Activated CD4-positive, CD25-positive, alpha-beta regulatory T cell treated with anti-CD3 and anti-CD28 coated beads, Interleukin-2, amount 50 U/mL, for 72 hours (primary cell): ENCODE results near the gene CPN1.

Source experiments
- DNase-seq: peaks from one replicate; pipeline ENCODE4 v3.0.0; 2021

CPN1 gene

GRCh38 chr10:100075426-100076220 is 6.0 kb downstream of the CPN1 start:
- DNase-seq, result no peak

- DNase-seq, result no peak
Observed at GRCh38 chr10:100072514-100072913, 9.2 kb downstream of the CPN1 start.

- DNase-seq, result no peak
Observed at GRCh38 chr10:100071529-100071928, 10.1 kb downstream of the CPN1 start.

- no peak for DNase-seq
Observed at GRCh38 chr10:100067466-100067865, 14.2 kb downstream of the CPN1 start.

GRCh38 chr10:100065084-100065660 is 16.5 kb downstream of the CPN1 start:
- no peak for DNase-seq

GRCh38 chr10:100061401-100061800 is 20.3 kb downstream of the CPN1 start:
- DNase-seq, result no peak

GRCh38 chr10:100057948-100058347 is 23.7 kb downstream of the CPN1 start:
- DNase-seq, result no peak

GRCh38 chr10:100053686-100054460 is 27.8 kb downstream of the CPN1 start:
- no peak for DNase-seq

- DNase-seq, result peak; percentile 87
Observed at GRCh38 chr10:100046021-100046486, 35.6 kb downstream of the CPN1 start.

- DNase-seq, result no peak
Observed at GRCh38 chr10:100045592-100045991, 36.1 kb downstream of the CPN1 start.

- no peak for DNase-seq
Observed at GRCh38 chr10:100043796-100044195, 37.9 kb downstream of the CPN1 start.

- no peak for DNase-seq
Observed at GRCh38 chr10:100043344-100043743, 38.3 kb downstream of the CPN1 start.

GRCh38 chr10:100041306-100042002 is 40.2 kb downstream of the CPN1 start:
- no peak for DNase-seq

- no peak for DNase-seq
Observed at GRCh38 chr10:100038561-100039071, 43.1 kb downstream of the CPN1 start.

- no peak for DNase-seq
Observed at GRCh38 chr10:100037758-100038315, 43.8 kb downstream of the CPN1 start.

- DNase-seq, result no peak
Observed at GRCh38 chr10:100036850-100037249, 44.8 kb downstream of the CPN1 start.

GRCh38 chr10:100033766-100034418 is 47.8 kb downstream of the CPN1 start:
- no peak for DNase-seq

GRCh38 chr10:100027416-100027815 is 54.3 kb downstream of the CPN1 start:
- no peak for DNase-seq

GRCh38 chr10:100025576-100025975 is 56.1 kb downstream of the CPN1 start:
- DNase-seq, result no peak

GRCh38 chr10:100024748-100025147 is 56.9 kb downstream of the CPN1 start:
- DNase-seq, result no peak

- no peak for DNase-seq
Observed at GRCh38 chr10:100022403-100022802, 59.3 kb downstream of the CPN1 start.

GRCh38 chr10:100021322-100021721 is 60.3 kb downstream of the CPN1 start:
- DNase-seq, result no peak
